ENCODE results near the gene LONRF2.

GRCh38 chr2:100241236-100241635 is 81.1 kb downstream of the LONRF2 start:
- no peak for TF ChIP-seq POLR2AphosphoS5 (IDR thresholded peaks at IDR 0.05; ENCODE audit: low read depth)
- TF ChIP-seq, protein P1, sequence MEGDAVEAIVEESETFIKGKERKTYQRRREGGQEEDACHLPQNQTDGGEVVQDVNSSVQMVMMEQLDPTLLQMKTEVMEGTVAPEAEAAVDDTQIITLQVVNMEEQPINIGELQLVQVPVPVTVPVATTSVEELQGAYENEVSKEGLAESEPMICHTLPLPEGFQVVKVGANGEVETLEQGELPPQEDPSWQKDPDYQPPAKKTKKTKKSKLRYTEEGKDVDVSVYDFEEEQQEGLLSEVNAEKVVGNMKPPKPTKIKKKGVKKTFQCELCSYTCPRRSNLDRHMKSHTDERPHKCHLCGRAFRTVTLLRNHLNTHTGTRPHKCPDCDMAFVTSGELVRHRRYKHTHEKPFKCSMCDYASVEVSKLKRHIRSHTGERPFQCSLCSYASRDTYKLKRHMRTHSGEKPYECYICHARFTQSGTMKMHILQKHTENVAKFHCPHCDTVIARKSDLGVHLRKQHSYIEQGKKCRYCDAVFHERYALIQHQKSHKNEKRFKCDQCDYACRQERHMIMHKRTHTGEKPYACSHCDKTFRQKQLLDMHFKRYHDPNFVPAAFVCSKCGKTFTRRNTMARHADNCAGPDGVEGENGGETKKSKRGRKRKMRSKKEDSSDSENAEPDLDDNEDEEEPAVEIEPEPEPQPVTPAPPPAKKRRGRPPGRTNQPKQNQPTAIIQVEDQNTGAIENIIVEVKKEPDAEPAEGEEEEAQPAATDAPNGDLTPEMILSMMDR (IDR thresholded peaks at IDR 0.05; ENCODE audit: insufficient read depth, low read length) = no peak

All from HL-60 (cell line).